ENCODE data around the gene GRIP1. TPM values are rescaled to one million over a fixed set of nuclear protein-coding genes. Genes with fewer than 3 reads are reported as not detected.

The GRIP1 gene
- total and polyA plus RNA-seq, 10 of the 15 experiments (the other 5 are each of a cell fraction or from before 2014, with no cell fraction given): 0.05 to 0.85 (median 0.50) TPM; not detected in 7

DNA sequence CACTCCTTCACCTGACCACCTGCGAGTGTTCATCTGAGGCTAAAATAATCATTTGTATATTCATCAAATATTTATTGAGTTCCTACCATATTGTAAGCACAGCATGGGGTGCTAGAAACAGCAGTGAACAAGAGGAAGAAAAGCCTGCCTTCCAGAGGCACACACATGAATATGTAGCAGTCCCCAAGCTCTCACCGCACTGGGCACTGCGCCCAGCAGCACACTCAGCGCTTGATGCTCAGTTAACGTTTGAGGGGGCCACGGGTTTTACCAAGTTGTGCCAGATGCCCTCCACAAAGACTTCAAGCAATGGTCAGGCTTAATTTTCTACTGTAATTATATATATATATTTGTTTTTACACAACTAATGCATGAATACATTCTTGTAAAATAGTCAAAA lies 324.6 kb downstream of the GRIP1 start:
- no peaks in the 10 kb centered on the region for H3K36me3 ChIP-seq (ENCODE audit: control insufficient read depth in 2 of 2, insufficient read depth in 2 of 2, low read length in 1 of 2)
- H3K4me3 ChIP-seq: no peak overlapping the region
- H4K20me1 ChIP-seq (ENCODE audit: control insufficient read depth, insufficient read depth): no peaks in the 10 kb centered on the region
- H3K4me2 ChIP-seq (ENCODE audit: control insufficient read depth, insufficient read depth): no peak overlapping the region
- no peak overlapping the region for H3K27ac ChIP-seq (ENCODE audit: control insufficient read depth, insufficient read depth)
- no peaks in the 10 kb centered on the region for H3K4me1 ChIP-seq (ENCODE audit: control insufficient read depth, insufficient read depth, low read length)
- CTCF ChIA-PET: no interaction called here
- H2AFZ ChIP-seq (ENCODE audit: control insufficient read depth, low read depth, low read length): no peak overlapping the region
- H3K9me3 ChIP-seq (replicated peaks; ENCODE audit: control insufficient read depth, insufficient read depth, low read length): no peaks in the 10 kb centered on the region
- SMC1A ChIA-PET (ENCODE audit: uncharacterized antibody, unreplicated experiment): interaction anchor here (1.1 kb wide), 1 partner anchor 195 kb away, joined by 3 read pairs; no protein-coding TSS in a partner anchor
- in situ Hi-C loops (cut with MboI) (no loop called here), intact Hi-C loops (cut with micrococcal nuclease; ENCODE audit: unreplicated experiment) (no loop called here)
- POLR2A ChIA-PET: no interaction called here
- DNase-seq (ENCODE audit: low read depth, low spot score) (no peak), ATAC-seq (no peak), FAIRE-seq (no peak)
- no TSS peak for BruUV-seq (replicated peaks)
- H3K27me3 ChIP-seq (replicated peaks in 1 of 2; ENCODE audit: control insufficient read depth in 2 of 2, insufficient read depth in 2 of 2, low read length in 1 of 2): no peaks in the 10 kb centered on the region
- no peak overlapping the region for H3K9ac ChIP-seq (ENCODE audit: control insufficient read depth, insufficient read depth, low read length)
- H3K79me2 ChIP-seq (ENCODE audit: control insufficient read depth, insufficient read depth, low read length): no peaks in the 10 kb centered on the region
- RAD21 ChIA-PET (ENCODE audit: unreplicated experiment): no interaction called here
- TF ChIP-seq NR2C2 (IDR thresholded peaks at IDR 0.05; ENCODE audit: borderline replicate concordance, control insufficient read depth, insufficient read length, low read depth) (no peak), HDAC6 (IDR thresholded peaks at IDR 0.05; ENCODE audit: unreplicated experiment) (no peak), PAX8 (IDR thresholded peaks at IDR 0.05) (no peak), ZSCAN29 (IDR thresholded peaks at IDR 0.05) (no peak)
- WGBS (ENCODE audit: insufficient coverage, insufficient replicate concordance, low lambda C conversion rate, missing lambda C conversion rate): 77% methylated on average over 6 of the region's 6 CpGs

DNA sequence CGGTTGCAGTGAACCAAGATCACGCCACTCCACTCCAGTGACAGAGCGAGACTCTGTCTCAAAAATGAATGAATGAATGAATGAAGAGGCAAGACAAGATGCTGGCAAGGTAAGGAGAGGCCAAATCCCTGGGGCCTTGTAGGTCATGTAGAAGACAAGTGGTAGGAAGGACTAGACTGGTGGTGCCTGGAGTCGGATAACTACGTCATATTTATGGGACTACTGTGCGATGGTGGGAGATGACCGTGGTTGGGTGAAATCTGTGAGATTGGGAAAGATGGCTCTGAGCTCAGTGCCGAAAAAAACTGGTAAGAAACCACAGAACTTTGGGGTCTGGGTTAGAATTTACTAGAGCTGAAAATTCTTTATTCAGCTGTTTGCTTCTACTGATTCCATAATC lies 326.0 kb downstream of the GRIP1 start:
- TF ChIP-seq WRNIP1 (IDR thresholded peaks at IDR 0.05; ENCODE audit: borderline replicate concordance, low read depth, low read length) (no peak), STAT3 (IDR thresholded peaks at IDR 0.05; ENCODE audit: low read depth, low read length) (no peak), CHD2 (IDR thresholded peaks at IDR 0.05; ENCODE audit: borderline replicate concordance, low read depth, low read length) (no peak), IKZF2 (IDR thresholded peaks at IDR 0.05) (no peak)
- TF ChIP-seq, protein P1, sequence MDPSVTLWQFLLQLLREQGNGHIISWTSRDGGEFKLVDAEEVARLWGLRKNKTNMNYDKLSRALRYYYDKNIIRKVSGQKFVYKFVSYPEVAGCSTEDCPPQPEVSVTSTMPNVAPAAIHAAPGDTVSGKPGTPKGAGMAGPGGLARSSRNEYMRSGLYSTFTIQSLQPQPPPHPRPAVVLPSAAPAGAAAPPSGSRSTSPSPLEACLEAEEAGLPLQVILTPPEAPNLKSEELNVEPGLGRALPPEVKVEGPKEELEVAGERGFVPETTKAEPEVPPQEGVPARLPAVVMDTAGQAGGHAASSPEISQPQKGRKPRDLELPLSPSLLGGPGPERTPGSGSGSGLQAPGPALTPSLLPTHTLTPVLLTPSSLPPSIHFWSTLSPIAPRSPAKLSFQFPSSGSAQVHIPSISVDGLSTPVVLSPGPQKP (IDR thresholded peaks at IDR 0.05; ENCODE audit: low read depth, low read length): no peak
- Histone ChIP-seq H2AFZ (ENCODE audit: control insufficient read depth, low read depth, low read length) (no peak overlapping the region), H3K36me3 (ENCODE audit: control insufficient read depth in 2 of 2, insufficient read depth in 2 of 2, low read length in 1 of 2) (no peaks in the 10 kb centered on the region), H4K20me1 (ENCODE audit: control insufficient read depth, insufficient read depth) (no peaks in the 10 kb centered on the region), H3K79me2 (ENCODE audit: control insufficient read depth, insufficient read depth, low read length) (no peaks in the 10 kb centered on the region), H3K27ac (ENCODE audit: control insufficient read depth, insufficient read depth) (no peak overlapping the region), H3K9ac (ENCODE audit: control insufficient read depth, insufficient read depth, low read length) (no peak overlapping the region), H3K4me2 (ENCODE audit: control insufficient read depth, insufficient read depth) (no peak overlapping the region), H3K27me3 (replicated peaks in 1 of 2; ENCODE audit: control insufficient read depth in 2 of 2, insufficient read depth in 2 of 2, low read length in 1 of 2) (no peaks in the 10 kb centered on the region), H3K4me3 (no peak overlapping the region), H3K9me3 (replicated peaks; ENCODE audit: control insufficient read depth, insufficient read depth, low read length) (no peaks in the 10 kb centered on the region), H3K4me1 (ENCODE audit: control insufficient read depth, insufficient read depth, low read length) (no peaks in the 10 kb centered on the region)
- ChIA-PET POLR2A (no interaction called here), CTCF (interaction anchor here (1.0 to 1.5 kb wide), 4 partner anchors 8 to 83 kb away, joined by 3 to 8 read pairs (median 3); no protein-coding TSS in a partner anchor), RAD21 (ENCODE audit: unreplicated experiment) (interaction anchor here (0.7 kb wide), 1 partner anchor 39 kb away, joined by 3 read pairs; no protein-coding TSS in a partner anchor), SMC1A (ENCODE audit: uncharacterized antibody, unreplicated experiment) (interaction anchor here (0.6 to 1.1 kb wide), 2 partner anchors 62 to 194 kb away, joined by 3 read pairs; no protein-coding TSS in a partner anchor)
- 88% methylated on average over 8 of the region's 8 CpGs for WGBS (ENCODE audit: insufficient coverage, insufficient replicate concordance, low lambda C conversion rate, missing lambda C conversion rate)
- BruUV-seq (replicated peaks): no TSS peak
- in situ Hi-C loops (cut with MboI) (no loop called here), intact Hi-C loops (cut with micrococcal nuclease; ENCODE audit: unreplicated experiment) (loop anchor here (2.0 kb wide), 2 partner anchors 46 to 342 kb away; no protein-coding TSS in a partner anchor)
- FAIRE-seq (no peak), ATAC-seq (no peak), DNase-seq (ENCODE audit: low read depth, low spot score) (no peak)

All from GM12878 (cell line).